Fibroblast of gingiva (primary cell): ENCODE results near the gene PAQR3.
"Not testable (repeated sequence)": the region's sequence is repeated elsewhere in the genome, so short reads cannot be mapped to it uniquely, and the experiment has no call there.

Source experiments
- DNase-seq: peaks from one replicate; pipeline ENCODE4 v3.0.0-alpha.2; 2011; ENCODE audit warnings: low read depth

The PAQR3 gene

DNA sequence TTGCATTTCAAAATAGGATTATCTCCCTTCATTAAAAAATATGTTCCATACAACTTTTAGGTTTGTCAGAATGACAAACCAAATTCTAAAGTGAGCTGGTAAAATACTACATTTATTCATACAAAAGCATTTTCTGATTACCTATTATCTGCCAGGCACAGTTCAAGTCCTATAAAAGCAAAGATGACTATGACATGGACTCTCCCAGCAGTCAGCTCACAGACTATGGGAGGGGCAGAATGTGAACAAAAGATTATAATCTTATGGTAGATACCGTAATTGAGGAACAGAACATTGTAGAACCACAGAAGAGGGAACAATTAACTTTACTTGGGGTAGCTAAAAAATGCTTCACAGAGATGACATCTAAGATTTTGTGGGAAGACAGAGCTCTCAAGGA lies 12.4 kb downstream of the PAQR3 start:
- DNase-seq: no peak

DNA sequence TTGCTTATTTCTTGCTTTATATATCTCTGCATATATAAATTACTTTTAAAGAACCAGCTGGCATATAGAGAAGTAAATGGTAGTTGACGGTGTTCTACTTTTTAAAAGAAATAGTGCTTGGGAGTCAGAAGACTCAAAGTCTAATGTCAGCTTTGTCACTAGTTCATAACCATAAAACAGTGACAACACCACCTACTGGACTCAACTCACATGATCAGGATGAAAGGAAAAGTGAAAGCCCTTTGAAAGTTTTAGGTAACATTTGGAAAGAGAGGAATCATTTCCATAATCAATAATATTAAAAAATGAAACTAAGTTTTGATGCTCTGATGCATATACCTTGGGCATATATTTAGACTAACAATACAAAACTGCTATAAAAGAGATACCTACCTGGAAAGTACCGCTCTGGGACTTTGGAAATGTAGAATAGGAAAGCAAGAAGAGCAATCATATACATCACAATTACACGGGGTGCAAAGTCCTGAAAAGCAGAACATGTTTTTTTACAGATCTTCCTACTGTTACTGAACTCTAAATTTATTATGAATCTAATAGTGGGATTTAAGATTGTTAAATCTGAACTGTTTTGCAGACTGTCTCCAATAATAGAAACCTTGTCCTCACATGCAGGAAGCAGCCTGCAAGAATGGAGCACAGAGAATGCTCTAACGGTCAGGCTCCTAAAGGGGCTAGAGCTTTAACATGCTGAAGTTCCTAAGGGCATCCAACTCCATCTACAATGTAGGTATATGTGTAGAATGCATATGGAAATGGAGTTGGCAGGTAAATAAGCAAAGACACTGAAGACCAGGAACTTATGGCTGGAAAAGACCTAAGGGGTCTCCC lies 15.6 kb downstream of the PAQR3 start:
- no peak for DNase-seq

DNA sequence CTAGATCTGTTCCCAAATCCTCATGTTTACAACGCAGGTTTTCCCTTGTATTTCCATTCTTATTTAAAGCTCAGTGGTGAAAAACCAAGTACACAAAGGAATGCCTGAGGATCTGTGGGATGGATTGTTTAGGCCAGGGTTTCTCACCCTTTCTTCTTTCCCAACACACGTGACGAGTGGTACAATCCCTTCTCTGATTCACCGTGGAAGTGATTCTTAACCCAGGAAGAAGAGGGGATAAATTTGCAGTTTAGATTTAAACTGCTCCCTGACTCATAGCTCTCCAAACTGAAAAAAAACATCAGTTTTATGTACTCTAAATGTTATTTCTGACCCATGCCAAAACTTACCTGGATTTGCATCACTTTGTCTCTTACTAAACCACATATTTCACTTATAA lies 17.0 kb downstream of the PAQR3 start:
- DNase-seq: peak; percentile 14

DNA sequence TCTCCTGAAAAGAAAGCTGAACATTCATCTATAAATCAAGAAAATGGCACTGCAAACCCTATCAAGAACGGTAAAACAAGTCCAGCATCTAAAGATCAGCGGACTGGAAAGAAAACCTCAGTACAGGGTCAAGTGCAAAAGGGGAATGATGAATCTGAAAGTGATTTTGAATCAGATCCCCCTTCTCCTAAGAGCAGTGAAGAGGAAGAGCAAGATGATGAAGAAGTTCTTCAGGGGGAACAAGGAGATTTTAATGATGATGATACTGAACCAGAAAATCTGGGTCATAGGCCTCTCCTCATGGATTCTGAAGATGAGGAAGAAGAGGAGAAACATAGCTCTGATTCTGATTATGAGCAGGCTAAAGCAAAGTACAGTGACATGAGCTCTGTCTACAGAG lies 28.6 kb downstream of the PAQR3 start:
- no peak for DNase-seq

DNA sequence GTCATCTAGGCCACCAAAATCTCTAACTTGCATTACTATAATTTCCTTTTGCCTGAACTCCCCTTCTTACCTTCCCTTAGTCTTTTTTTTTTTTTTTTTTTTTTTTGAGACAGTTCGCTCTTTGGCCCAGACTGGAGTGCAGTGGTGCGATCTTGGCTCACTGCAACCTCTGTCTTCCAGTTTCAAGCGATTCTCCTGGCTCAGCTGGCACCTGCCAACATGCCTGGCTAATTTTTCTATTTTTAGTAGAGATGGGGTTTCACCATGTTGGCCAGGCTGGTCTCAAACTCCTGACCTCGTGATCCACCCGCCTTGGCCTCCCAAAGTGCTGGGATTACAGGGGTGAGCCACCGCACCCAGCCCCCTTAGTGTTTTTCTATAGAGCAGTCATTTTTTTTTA lies 30.3 kb downstream of the PAQR3 start:
- DNase-seq: not testable (repeated sequence)

DNA sequence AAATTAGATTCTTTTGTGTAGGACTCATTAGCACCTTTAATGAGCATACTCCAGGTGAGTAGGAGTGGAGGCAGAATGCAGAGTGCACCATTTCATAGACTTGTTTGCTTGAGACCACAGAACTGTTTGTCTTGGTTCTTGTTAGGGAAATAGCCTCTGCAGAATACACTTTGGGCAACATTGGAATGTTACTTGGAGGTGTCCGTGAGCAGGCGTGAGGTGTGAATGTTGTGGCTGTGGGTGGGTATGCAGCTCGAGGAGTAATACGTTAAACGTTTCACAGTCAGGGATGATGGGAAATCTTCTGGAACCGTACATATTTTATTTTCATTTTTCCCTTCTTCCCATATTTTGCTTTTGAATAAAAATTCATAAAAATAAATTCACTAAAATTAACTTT lies 31.6 kb downstream of the PAQR3 start:
- DNase-seq: no peak

DNA sequence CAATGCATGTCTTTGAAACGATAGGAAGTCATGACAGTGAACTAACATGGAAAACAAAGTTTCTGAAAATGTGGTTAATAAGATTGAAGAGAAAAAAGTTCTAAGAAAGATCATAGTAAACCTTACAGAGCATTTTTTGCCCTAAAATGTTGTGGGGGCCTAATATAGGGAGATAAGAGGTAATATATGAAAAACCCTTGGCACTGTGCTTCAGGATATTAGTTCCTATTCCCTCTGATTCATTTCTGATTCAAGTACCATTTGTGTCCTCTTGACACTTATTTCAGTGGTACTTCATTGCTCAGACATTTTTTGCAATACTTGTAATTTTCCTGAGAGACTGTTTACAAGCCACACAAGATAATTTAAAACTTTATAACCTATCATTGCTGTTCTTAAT lies 35.1 kb downstream of the PAQR3 start:
- DNase-seq: no peak

DNA sequence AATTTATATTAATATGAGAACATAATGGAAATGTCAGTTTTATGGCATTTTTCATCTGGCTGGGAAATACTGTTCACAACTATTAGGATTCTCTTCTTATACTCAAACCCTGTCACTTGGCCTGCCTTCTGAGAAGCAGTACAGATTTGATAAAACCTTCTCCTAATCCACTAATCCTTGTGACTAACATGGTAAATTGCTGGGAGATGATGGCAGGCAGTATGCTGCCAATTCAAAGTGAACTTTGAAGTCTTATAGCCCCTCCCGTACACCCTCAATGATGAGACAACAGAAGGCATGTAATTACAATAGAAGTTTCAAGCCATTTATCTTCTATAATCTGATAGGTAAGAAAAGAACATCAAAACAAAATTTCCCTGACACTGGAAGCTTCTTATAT lies 36.9 kb downstream of the PAQR3 start:
- DNase-seq: no peak

DNA sequence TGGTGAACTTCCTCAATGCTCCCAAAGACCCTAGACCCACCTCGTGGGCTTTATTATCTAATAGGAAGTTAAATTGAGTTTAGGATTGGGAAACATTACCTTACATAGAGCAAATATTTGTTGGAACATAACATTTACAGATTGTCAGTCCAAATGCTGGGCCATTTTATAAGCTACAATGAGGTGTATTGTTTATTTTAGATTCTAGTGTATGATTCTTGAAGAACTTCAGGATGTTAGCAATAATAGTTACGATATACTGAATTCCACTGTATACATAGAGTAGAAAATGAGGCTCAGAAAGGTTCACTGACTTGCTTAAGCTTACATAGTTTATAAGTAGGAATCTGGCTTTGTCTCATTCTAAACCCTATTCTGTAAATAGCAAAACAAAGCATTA lies 37.4 kb downstream of the PAQR3 start:
- DNase-seq: no peak

DNA sequence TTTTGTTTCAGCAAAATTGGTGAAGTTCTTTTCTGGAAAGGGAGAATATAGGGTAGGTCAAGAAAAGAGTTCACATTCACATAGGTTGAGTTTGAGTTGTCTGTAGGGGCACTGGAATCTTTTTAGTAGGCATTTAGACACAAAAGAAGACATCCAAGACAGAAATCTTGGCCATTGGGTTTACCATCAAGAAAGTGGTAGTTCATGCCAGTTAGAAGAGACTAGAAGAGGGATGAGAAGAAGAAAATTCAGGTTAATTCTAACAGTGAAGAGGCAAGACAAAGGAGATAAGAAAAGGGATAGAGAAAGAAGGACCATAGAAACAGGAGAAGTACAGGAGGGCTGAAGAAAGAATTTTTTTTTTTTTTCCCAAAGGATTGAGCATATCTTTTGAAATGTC lies 39.9 kb downstream of the PAQR3 start:
- no peak for DNase-seq

DNA sequence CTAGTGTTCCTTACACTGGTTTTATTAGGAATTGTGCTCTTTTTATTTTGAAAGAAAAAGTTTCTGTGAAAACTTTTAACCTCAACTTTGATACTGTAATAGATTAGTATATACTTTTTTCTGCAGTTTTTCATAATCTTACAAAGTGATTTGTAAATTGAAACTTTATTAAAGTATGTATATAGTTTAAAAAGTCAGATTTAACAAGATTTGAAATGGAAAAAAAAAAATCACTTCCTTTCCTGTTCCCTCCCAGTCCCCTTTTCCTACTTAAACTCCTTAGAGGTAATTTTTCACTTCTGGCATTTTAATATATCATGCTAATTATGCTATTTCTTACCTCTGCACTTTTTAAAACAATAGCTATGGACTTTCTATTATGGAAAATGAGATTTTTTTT lies 49.3 kb downstream of the PAQR3 start:
- DNase-seq: no peak

DNA sequence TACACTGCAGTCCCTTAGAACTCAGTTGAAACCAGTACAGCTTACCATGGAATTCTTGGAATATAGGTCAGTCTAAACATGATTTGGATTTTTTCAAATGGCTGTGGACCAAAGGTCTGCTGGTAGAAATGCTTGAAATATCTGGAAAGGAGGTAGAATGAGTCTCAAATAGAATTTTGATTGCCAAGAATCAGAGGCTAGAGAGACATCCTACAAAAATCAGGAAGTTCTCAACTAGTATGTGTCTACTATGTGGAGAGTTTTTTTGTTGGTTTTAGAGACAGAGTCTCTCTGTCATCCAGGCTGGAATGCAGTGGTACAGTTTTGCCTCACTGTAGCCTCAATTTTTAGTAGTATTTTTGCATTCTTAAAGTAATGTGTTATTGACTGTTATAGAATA lies 53.6 kb downstream of the PAQR3 start:
- no peak for DNase-seq

DNA sequence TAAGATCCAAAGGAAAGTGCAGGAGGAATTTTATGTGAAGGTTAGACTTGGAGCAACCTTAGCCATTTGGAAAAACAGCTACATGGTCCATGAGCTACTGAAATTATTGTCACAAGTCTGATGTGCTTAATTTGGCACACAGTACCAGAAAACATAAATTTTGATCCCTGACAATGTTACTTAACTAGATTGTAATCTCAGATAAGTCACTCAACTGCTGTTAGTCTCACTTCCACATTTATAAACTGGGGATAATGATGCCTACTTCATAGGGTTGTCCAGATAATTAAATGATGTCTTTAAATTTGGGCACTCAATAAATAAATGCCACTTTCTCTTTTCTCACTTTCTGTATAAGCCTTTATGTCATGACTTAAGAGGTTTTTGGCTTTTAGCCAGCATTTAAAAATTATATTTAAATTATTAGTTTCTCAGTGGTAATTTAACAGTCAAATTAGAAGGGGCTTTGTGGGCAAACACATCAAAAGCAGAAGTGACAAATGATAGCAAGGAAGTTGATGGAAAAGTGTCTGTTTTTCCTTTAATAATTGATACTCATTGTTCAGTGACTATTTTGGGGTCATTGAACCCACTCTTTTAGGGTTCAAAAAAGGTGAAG lies 58.3 kb downstream of the PAQR3 start:
- no peak for DNase-seq

DNA sequence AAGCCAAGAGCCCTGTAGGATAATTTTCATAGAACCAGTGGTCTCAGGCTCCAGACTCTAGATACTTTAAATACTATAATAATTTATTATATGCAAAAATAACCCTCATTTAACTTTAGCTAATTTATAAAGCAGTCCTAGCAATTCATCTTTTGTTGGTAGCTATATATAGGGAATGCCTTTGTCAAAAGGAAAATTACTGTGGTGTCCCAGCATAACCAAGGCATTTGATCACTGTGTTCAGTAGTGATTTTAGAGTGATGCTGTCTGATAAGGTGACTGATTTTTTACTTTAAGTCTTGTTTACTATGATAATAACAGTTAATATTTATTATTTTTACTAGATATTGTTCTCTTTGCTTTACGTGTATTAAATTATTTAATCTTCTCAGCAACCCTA lies 61.2 kb downstream of the PAQR3 start:
- no peak for DNase-seq

DNA sequence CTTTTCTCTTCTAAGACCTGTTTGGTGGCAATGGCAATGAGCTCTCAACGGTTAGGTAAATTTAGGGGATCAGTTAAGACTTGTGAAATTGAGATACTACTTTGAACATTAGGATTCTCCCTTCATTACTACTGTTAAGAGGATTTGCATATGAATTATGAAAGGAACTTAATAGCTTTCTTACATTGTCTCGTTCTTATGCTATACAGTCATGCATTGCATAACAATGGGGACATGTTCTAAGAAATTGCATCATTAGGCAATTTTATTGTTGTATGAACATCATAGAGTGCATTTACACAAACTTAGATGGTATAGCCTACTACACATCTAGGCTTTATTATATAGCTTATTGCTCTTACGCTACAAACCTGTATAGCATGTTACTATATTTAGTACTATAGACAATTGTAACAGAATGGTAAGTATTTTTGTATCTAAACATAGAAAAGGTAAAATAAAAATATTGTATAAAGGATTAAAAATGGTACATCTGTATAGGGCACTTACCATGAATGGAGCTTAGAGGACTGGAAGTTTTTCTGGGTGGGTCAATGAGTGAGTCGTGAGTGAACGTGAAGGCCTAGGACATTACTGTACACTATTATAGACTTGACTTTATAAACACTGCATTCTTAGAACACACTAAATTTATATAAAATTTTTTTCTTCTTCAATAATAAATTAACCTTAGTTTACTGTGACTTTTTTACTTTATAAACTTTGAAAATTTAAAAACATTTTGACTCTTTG lies 62.5 kb downstream of the PAQR3 start:
- DNase-seq: peak; percentile 35

DNA sequence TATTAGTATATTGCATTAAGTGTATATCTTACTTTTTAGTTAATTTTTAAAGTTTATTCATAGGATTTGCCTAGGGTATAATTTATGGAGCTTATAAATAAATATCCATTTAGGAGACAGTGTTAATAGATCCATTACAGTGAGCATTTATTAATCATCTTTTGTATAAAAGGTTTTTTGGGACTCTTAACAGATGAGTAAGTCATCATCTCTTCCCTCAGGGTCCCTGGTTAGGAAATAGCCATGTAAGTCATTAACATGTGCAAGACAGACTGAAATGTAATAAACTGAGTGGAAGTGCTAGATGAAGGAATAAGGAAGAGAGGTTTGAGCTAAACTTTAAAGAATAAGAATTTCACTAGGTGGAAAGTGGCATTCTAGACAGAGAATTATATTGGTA lies 69.2 kb downstream of the PAQR3 start:
- DNase-seq: no peak

DNA sequence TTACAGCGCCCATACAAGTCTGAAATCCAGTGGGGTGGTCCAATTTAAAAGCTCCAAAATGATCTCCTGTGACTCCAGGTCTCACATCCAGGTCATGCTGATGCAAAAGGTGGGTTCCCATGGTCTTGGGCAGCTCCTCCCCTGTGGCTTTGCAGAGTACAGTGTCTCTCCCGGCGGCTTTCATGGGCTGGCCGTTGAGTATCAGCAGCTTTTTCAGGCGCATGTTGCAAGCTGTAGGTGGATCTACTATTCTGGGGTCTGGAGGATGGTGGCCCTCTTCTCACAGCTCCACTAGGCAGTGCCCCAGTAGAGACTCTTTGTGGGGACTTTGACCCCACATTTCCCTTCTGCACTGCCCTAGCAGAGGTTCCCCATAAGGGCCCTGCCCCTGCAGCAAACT lies 70.5 kb downstream of the PAQR3 start:
- DNase-seq: not testable (repeated sequence)

DNA sequence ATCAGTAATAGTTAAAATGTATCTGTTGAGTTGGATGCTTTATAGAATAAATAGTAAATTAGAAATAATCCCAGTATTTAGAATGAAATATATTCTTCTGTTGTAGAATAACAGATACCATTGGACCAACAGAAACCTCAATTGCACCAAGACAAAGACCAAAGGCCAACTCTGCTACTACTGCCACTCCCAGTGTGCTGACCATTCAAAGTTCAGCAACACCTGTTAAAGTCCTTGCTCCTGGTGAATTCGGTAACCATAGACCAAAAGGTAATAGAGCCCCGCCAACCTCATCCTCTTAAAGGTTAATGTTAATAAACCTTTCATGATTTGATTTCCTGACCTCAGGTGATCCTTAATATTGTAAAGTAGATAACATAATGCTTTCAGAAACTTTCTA lies 73.8 kb downstream of the PAQR3 start:
- DNase-seq: no peak

DNA sequence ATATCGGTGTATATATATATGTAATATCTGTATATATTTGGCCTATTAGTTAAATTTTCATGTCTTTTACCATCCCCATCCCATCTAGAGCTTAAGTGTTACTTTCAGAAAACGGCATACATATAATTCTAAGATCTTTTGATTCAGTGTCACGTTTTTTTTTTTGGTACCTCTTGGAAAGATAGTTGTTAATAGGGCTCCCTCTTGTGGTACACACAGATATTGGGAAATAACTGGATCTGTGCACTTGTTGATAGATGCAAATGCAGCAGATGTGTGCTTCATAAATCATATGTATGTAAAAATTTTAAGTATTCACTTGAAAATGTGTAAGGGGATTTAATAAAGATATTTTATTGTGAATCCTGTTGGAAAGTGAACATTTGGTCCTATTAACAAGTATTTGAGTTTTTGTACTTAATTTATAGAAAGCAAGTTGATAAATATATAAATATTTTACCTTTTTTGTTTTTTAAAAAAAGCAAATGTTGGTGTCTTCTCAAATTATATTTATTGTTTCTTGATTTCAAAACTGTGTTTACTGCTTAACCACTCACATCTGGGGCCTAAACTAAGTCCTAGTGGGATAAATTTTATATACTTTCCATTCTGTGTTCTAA lies 74.7 kb downstream of the PAQR3 start:
- DNase-seq: peak; percentile 76

DNA sequence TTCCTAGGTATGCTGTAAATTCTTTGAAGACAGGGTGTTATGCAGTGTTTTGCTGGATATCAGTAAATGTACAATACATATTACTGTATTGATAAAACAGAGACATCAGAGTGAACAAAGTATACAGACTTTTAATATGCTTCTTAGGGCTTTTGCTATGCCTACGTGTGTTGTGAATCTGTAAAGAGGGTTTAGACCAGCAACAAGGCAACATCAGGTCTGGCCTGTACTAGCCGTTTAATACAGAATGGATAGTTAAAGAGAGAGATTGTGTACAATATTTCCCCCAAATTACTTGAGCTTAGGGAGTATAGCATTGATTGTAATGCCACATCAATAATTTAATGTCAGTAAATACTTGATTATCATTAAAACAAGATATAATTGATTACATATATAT lies 75.2 kb downstream of the PAQR3 start:
- DNase-seq: no peak

DNA sequence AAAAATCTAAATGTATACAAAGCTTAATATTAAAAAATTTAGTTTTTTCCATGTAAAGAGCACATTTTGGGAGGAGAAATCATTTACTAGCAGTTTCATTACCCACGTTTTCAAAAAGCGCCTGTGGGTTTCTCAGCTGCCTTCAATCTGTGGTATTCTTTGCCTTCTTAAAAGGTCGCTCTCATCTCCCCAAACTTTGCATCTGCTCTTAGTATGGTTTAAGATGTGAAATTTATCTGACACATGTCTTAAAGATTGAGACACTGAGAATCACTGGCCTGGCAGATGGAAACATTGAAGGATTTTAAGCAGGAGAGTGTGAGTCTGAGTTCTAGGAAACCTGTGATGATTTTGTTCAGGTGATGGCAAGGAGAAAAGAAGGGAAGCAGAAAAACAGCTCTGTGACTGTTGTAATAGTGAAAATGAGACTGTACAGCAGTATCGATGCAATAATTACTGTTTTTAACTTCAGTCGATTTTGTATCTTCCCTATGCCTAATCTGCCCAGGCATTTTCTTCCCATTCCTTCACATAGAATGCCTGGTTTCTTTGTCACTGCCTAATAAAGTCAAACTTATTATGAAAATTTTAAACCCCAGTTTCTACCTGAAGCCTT lies 75.9 kb downstream of the PAQR3 start:
- no peak for DNase-seq

DNA sequence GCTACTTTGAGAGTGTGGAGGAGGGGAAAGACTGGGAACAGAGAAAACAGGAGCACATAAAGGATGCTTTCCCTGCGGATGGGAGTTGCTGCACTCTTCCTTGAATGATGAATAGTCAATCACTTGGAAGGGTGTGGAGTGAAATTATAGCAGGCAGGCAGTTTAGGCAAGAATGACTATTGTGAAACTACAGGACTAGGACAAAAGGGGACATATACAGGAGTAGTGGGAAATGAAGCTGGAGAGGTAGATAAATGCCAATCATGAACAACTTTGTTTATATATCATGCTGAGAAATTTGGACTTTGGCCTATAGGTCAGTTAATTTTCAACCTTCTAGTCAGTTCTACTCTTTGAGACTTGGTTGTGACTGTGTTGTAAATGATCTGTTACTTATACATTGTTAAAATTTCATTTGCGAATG lies 76.9 kb downstream of the PAQR3 start:
- DNase-seq: no peak
